ENCODE results near the gene OTOF.

OTOF gene

GRCh38 chr2:26503231-26503880 is 25.4 kb upstream of the OTOF start:
- H3K27ac ChIP-seq (ENCODE audit: low read depth, low read length, severe bottlenecking): no peak overlapping the region
- no peaks in the 10 kb centered on the region for H3K9me3 ChIP-seq (ENCODE audit: control insufficient read depth, low read length)
- 26 to 33% methylated on average over 32 to 38 of the region's 41 CpGs for WGBS, 2 experiments (ENCODE audit: insufficient coverage in 2 of 2)
- peak overlapping the region; percentile 25 for H3K4me3 ChIP-seq (ENCODE audit: extremely low read depth, insufficient read depth, low read length, poor library complexity, severe bottlenecking)
- H3K4me1 ChIP-seq (ENCODE audit: control insufficient read depth, insufficient read depth, low read length, poor library complexity, severe bottlenecking): no peaks in the 10 kb centered on the region
- H3K36me3 ChIP-seq (ENCODE audit: control insufficient read depth, insufficient read depth, low read length): no peaks in the 10 kb centered on the region

GRCh38 chr2:26500406-26500805 is 22.5 kb upstream of the OTOF start:
- 54 to 69% methylated on average over 2 to 3 of the region's 4 CpGs for WGBS, 2 experiments (ENCODE audit: insufficient coverage in 2 of 2)
- H3K4me1 ChIP-seq (ENCODE audit: control insufficient read depth, insufficient read depth, low read length, poor library complexity, severe bottlenecking): peaks cover 4% of the 10 kb centered on the region
- H3K4me3 ChIP-seq (ENCODE audit: extremely low read depth, insufficient read depth, low read length, poor library complexity, severe bottlenecking): no peak overlapping the region

GRCh38 chr2:26495705-26496297 is 17.9 kb upstream of the OTOF start:
- Histone ChIP-seq H3K27ac (ENCODE audit: low read depth, low read length, severe bottlenecking) (no peak overlapping the region), H3K4me1 (ENCODE audit: control insufficient read depth, insufficient read depth, low read length, poor library complexity, severe bottlenecking) (peaks cover 4% of the 10 kb centered on the region)
- 63 to 65% methylated on average over 5 to 7 of the region's 8 CpGs for WGBS, 2 experiments (ENCODE audit: insufficient coverage in 2 of 2)

More at GRCh38 chr2:26500406-26500805, 22.5 kb upstream of the OTOF start:
- Histone ChIP-seq H3K9me3 (ENCODE audit: control insufficient read depth, low read length) (no peaks in the 10 kb centered on the region), H3K36me3 (ENCODE audit: control insufficient read depth, insufficient read depth, low read length) (no peaks in the 10 kb centered on the region), H3K27ac (ENCODE audit: low read depth, low read length, severe bottlenecking) (no peak overlapping the region)

GRCh38 chr2:26494891-26495290 is 17.0 kb upstream of the OTOF start:
- 92% methylated on average over 4 to 8 of the region's 8 CpGs for WGBS, 2 experiments (ENCODE audit: insufficient coverage in 2 of 2)
- H3K4me1 ChIP-seq (ENCODE audit: control insufficient read depth, insufficient read depth, low read length, poor library complexity, severe bottlenecking): peaks cover 4% of the 10 kb centered on the region
- H3K36me3 ChIP-seq (ENCODE audit: control insufficient read depth, insufficient read depth, low read length): no peaks in the 10 kb centered on the region
- H3K4me3 ChIP-seq (ENCODE audit: extremely low read depth, insufficient read depth, low read length, poor library complexity, severe bottlenecking): no peak overlapping the region
- no peaks in the 10 kb centered on the region for H3K9me3 ChIP-seq (ENCODE audit: control insufficient read depth, low read length)
- no peak overlapping the region for H3K27ac ChIP-seq (ENCODE audit: low read depth, low read length, severe bottlenecking)

More at GRCh38 chr2:26495705-26496297, 17.9 kb upstream of the OTOF start:
- H3K36me3 ChIP-seq (ENCODE audit: control insufficient read depth, insufficient read depth, low read length): no peaks in the 10 kb centered on the region
- no peak overlapping the region for H3K4me3 ChIP-seq (ENCODE audit: extremely low read depth, insufficient read depth, low read length, poor library complexity, severe bottlenecking)
- H3K9me3 ChIP-seq (ENCODE audit: control insufficient read depth, low read length): no peaks in the 10 kb centered on the region

- Histone ChIP-seq H3K36me3 (ENCODE audit: control insufficient read depth, insufficient read depth, low read length) (no peaks in the 10 kb centered on the region), H3K4me1 (ENCODE audit: control insufficient read depth, insufficient read depth, low read length, poor library complexity, severe bottlenecking) (peaks cover 4% of the 10 kb centered on the region), H3K4me3 (ENCODE audit: extremely low read depth, insufficient read depth, low read length, poor library complexity, severe bottlenecking) (no peak overlapping the region), H3K9me3 (ENCODE audit: control insufficient read depth, low read length) (no peaks in the 10 kb centered on the region), H3K27ac (ENCODE audit: low read depth, low read length, severe bottlenecking) (no peak overlapping the region)
- WGBS, 2 experiments (ENCODE audit: insufficient coverage in 2 of 2): 86 to 100% methylated on average over 4 of the region's 4 CpGs
Observed at GRCh38 chr2:26494199-26494598, 16.3 kb upstream of the OTOF start.

GRCh38 chr2:26493566-26493965 is 15.6 kb upstream of the OTOF start:
- 93 to 99% methylated on average over 7 of the region's 10 CpGs for WGBS, 2 experiments (ENCODE audit: insufficient coverage in 2 of 2)
- Histone ChIP-seq H3K4me3 (ENCODE audit: extremely low read depth, insufficient read depth, low read length, poor library complexity, severe bottlenecking) (no peak overlapping the region), H3K36me3 (ENCODE audit: control insufficient read depth, insufficient read depth, low read length) (no peaks in the 10 kb centered on the region), H3K27ac (ENCODE audit: low read depth, low read length, severe bottlenecking) (no peak overlapping the region), H3K9me3 (ENCODE audit: control insufficient read depth, low read length) (no peaks in the 10 kb centered on the region), H3K4me1 (ENCODE audit: control insufficient read depth, insufficient read depth, low read length, poor library complexity, severe bottlenecking) (peaks cover 4% of the 10 kb centered on the region)

- Histone ChIP-seq H3K27ac (ENCODE audit: low read depth, low read length, severe bottlenecking) (no peak overlapping the region), H3K4me3 (ENCODE audit: extremely low read depth, insufficient read depth, low read length, poor library complexity, severe bottlenecking) (no peak overlapping the region), H3K36me3 (ENCODE audit: control insufficient read depth, insufficient read depth, low read length) (no peaks in the 10 kb centered on the region), H3K4me1 (ENCODE audit: control insufficient read depth, insufficient read depth, low read length, poor library complexity, severe bottlenecking) (peaks cover 4% of the 10 kb centered on the region), H3K9me3 (ENCODE audit: control insufficient read depth, low read length) (no peaks in the 10 kb centered on the region)
- 88 to 92% methylated on average over 6 to 7 of the region's 7 CpGs for WGBS, 2 experiments (ENCODE audit: insufficient coverage in 2 of 2)
Observed at GRCh38 chr2:26492749-26493515, 15.0 kb upstream of the OTOF start.

GRCh38 chr2:26491563-26492167 is 13.7 kb upstream of the OTOF start:
- no peak overlapping the region for H3K4me3 ChIP-seq (ENCODE audit: extremely low read depth, insufficient read depth, low read length, poor library complexity, severe bottlenecking)
- no peaks in the 10 kb centered on the region for H3K36me3 ChIP-seq (ENCODE audit: control insufficient read depth, insufficient read depth, low read length)
- H3K4me1 ChIP-seq (ENCODE audit: control insufficient read depth, insufficient read depth, low read length, poor library complexity, severe bottlenecking): peaks cover 4% of the 10 kb centered on the region
- no peak overlapping the region for H3K27ac ChIP-seq (ENCODE audit: low read depth, low read length, severe bottlenecking)
- 85 to 98% methylated on average over 5 to 8 of the region's 8 CpGs for WGBS, 2 experiments (ENCODE audit: insufficient coverage in 2 of 2)
- no peaks in the 10 kb centered on the region for H3K9me3 ChIP-seq (ENCODE audit: control insufficient read depth, low read length)

GRCh38 chr2:26489213-26489850 is 11.4 kb upstream of the OTOF start:
- H3K4me3 ChIP-seq (ENCODE audit: extremely low read depth, insufficient read depth, low read length, poor library complexity, severe bottlenecking): no peak overlapping the region
- H3K4me1 ChIP-seq (ENCODE audit: control insufficient read depth, insufficient read depth, low read length, poor library complexity, severe bottlenecking): no peaks in the 10 kb centered on the region
- H3K9me3 ChIP-seq (ENCODE audit: control insufficient read depth, low read length): no peaks in the 10 kb centered on the region
- no peaks in the 10 kb centered on the region for H3K36me3 ChIP-seq (ENCODE audit: control insufficient read depth, insufficient read depth, low read length)
- H3K27ac ChIP-seq (ENCODE audit: low read depth, low read length, severe bottlenecking): no peak overlapping the region
- WGBS, 2 experiments (ENCODE audit: insufficient coverage in 2 of 2): 87 to 91% methylated on average over 16 to 17 of the region's 19 CpGs

- 96 to 97% methylated on average over 17 to 19 of the region's 20 CpGs for WGBS, 2 experiments (ENCODE audit: insufficient coverage in 2 of 2)
- no peak overlapping the region for H3K4me3 ChIP-seq (ENCODE audit: extremely low read depth, insufficient read depth, low read length, poor library complexity, severe bottlenecking)
- H3K9me3 ChIP-seq (ENCODE audit: control insufficient read depth, low read length): no peaks in the 10 kb centered on the region
- H3K36me3 ChIP-seq (ENCODE audit: control insufficient read depth, insufficient read depth, low read length): no peaks in the 10 kb centered on the region
- no peak overlapping the region for H3K27ac ChIP-seq (ENCODE audit: low read depth, low read length, severe bottlenecking)
- H3K4me1 ChIP-seq (ENCODE audit: control insufficient read depth, insufficient read depth, low read length, poor library complexity, severe bottlenecking): no peaks in the 10 kb centered on the region
Observed at GRCh38 chr2:26488463-26489212, 10.7 kb upstream of the OTOF start.
